Measurements from ENCODE around the gene TLE3.

The TLE3 gene

GRCh38 chr15:70082281-70082900 is 15.3 kb downstream of the TLE3 start:
- DNase-seq (ENCODE audit: low spot score), result no peak

- DNase-seq (ENCODE audit: low spot score), result peak; percentile 50
These were observed 16.1 kb downstream of the TLE3 start for GRCh38 chr15:70081612-70082011.

GRCh38 chr15:70080347-70080746 is 17.4 kb downstream of the TLE3 start:
- DNase-seq (ENCODE audit: low spot score), result no peak

- DNase-seq (ENCODE audit: low spot score), result no peak
These were observed 17.8 kb downstream of the TLE3 start for GRCh38 chr15:70079888-70080287.

DNA sequence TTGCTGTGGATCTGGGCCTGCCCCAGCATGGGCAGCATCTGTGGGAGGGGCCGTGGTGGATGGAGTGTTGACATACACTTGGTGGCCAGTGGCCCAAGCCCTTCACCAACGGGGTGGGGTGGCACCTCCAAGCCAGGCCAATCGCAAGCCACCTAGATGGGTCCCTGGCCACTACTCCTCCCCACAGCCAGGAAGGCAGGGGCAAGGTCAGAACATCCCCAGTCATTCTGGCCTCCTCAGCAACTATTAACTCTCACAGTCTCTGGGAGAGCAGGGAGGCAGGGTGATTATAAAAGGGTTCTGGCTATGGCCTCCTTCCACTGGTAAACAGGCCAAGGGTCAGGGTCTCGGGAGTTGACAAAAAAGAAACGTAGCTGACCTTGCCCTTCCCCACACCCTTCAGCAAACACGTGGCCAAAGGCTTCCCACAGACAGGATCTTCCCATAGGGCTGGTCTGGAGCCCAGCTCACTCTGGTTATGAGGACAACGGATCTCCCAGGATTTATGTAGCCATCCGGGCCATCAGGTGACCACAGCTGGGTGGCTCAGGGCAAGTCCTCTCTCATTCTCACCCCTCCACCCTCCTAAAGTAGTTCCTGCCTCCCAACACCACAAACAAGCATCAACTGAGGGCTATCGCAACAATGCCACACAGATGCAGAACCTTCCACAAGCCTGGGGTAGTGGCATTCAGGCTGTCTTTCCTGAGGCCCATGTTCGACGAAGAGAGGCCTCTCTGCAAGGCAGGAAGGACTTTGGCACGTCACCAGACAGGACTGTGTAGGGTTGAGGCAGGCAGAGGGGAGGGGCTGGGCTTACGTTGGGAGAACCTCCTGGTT is 18.9 kb downstream of the TLE3 start:
- no peak for DNase-seq (ENCODE audit: low spot score)

DNA sequence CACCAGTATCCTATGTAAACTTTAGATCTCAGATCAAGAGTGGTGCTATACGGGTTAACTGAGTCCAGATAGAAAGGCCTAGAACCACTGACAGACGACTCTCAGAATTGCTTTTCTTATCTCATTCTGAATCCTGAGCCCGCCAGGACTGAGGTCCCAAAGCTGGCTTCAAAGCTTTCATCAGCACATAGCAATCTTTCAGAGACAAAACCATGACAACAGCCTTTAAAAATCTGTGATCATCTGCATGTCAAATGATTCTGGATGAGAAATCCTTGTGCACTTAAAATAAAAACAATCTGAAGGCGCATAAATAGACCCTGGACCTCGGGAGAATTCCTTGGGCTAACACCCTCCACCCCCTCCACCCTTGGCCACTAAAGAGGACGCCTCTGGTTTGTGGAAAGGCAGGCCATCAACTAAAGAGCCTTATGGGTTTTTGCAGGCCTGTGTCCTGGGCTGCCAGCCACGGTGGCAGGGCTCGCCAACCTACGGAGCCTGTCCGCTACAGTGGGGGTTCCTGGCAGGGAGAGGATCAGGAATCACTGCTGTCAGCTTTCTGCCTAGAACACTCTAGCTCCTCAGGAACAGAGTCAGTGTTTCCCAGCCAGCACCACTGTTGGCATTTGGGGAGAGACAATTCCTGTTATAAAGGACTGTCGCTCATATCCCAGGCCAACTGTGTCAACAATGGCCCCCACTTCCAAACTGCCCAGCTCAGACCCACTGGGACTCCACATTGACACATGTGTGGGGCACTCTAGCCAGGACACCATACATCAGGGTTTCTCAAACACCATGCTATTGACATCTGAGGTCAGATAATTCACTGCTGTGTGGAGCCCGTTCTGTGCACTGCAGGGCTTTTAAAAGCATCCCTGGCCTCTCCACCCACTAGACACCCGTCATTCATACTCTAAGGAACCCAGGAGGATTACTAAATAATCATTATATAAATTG is 20.2 kb downstream of the TLE3 start:
- DNase-seq (ENCODE audit: low spot score), result no peak

GRCh38 chr15:70074380-70074779 is 23.3 kb downstream of the TLE3 start:
- DNase-seq (ENCODE audit: low spot score), result no peak

DNA sequence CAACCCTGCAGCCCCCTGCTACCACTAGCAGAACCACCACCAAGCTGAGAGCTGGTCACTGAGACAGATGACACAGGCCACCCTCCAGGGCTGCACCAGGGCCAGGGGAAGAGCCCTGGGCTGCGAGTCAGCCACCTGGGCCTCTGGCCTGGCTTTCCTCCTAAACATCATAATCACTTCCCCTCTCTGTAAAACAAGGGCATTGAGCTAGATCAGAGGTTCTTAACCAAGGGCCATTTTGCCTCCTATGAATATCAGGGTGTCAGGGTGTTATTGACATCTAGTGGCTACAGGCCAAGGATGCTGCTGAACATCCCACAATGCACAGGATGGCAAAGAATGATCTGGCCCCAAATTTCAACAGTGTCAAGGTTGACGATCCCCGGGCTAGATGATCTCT is 25.2 kb downstream of the TLE3 start:
- no peak for DNase-seq (ENCODE audit: low spot score)

- no peak for DNase-seq (ENCODE audit: low spot score)
These were observed 25.9 kb downstream of the TLE3 start for GRCh38 chr15:70071799-70072198.

DNA sequence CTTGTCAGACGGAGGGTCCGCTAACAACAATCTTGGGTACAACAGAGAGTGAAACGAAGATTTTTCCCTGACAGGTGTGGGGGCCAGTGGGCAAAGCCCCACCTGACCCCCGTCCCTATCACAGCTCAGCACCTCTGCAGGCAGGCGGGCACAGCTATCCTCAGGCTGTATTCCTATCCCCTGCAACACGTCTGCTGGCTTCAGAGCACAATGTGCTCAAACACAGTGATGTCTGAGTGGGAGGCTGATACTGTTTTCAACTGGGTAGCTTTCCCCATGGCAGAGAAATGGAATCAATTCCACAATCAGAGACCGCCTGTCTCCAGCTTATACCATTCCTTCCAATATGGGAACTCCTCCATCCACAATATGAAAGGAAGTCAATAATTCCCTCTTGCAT is 28.0 kb downstream of the TLE3 start:
- no peak for DNase-seq (ENCODE audit: low spot score)

- DNase-seq (ENCODE audit: low spot score), result no peak
These were observed 28.7 kb downstream of the TLE3 start for GRCh38 chr15:70068783-70069565.

- DNase-seq (ENCODE audit: low spot score), result no peak
These were observed 30.0 kb downstream of the TLE3 start for GRCh38 chr15:70067681-70068080.

- no peak for DNase-seq (ENCODE audit: low spot score)
These were observed 30.7 kb downstream of the TLE3 start for GRCh38 chr15:70067011-70067410.

GRCh38 chr15:70066447-70066846 is 31.3 kb downstream of the TLE3 start:
- no peak for DNase-seq (ENCODE audit: low spot score)

DNA sequence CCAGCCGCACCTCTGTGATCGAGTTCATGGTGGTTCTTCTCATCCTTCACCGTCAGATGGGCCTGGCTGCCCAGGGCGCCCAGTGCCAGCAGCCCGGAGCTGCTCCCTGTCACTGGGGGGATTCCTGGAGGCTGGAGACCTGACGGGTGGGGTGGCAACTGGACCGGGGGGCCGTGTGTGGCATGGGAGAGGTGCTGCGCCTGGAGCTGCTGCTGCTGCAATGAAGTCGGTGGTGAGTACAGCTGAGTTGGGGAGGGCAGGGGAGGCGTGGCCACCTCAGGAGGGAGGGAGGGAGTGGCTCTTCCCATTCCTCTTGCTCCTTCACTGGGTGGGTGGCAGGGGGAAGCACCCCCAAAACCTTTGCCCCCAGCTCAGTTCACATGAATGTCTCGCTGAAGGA is 31.7 kb downstream of the TLE3 start:
- no peak for DNase-seq (ENCODE audit: low spot score)

DNA sequence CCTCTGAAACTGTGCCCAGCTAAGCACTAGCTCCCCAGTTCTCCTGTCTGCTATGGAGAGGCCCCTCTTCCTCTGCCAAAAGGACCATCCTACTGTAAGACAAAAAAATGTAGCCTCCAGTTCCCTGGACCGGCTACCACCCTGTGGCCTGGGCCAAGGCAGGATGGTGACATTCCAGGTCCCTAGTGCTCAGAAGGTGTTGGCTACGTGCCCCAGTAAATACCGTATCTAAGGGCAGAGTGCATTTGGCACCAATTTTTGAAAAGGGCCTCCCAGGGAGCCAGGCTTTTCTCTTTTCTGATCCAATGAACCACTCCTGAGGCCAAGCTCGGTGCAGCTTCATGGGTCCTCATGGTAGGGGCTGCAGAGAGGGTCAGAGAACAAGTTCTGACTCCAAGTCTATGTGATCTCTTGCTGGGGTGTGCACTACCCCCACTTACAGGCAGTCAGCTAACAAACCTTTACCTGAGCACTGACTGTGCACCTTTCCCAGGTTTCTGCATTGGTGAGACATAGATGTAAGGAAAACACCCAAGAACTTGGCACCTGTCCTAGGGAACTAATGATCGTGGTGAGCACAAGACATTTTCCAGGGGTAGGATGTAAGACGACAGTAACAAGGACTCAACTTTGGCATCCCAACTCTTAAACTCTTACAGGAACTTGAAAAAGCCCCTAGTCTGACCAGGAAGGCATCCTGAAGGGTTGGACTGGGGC is 32.6 kb downstream of the TLE3 start:
- no peak for DNase-seq (ENCODE audit: low spot score)

DNA sequence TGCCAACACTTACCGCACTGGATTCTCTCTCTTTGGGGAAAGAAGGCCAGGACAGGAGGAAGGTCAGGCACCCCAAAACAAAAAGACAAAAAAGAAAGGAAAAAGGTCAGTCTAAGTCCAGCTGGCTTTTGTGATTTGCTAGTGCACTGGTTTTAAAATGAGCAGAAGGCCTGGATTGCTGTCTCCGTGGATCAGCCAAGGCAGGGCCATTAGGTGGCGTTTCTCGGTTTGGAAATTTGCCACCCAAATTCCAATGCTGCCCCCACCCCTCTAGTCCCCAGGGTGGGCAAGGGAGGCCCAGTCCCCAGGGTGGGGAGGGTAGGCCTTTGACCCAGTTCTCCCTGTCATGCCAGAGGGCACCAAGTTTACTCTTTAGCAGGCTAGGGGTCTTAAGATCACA is 33.3 kb downstream of the TLE3 start:
- DNase-seq (ENCODE audit: low spot score), result no peak

DNA sequence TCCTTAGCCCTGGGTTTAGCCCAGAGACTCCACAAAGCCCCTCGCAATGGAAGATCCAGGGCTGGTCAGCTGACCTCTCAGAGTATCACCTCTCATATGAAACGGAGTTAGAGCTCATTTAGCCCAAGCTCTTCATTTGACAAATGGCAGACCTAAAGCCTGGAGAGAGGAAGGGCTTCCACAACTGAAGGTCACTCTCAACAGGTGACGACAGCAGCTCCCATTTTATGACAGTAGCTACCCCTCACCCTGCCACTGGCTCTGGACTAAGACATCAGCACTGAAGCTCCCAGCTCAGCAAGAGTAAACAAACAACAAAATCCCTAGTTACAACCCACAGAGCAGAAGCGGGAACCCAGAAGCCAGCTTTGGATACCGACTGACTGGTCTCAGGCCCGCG is 33.7 kb downstream of the TLE3 start:
- DNase-seq (ENCODE audit: low spot score), result no peak

- no peak for DNase-seq (ENCODE audit: low spot score)
These were observed 34.3 kb downstream of the TLE3 start for GRCh38 chr15:70063261-70063925.

DNA sequence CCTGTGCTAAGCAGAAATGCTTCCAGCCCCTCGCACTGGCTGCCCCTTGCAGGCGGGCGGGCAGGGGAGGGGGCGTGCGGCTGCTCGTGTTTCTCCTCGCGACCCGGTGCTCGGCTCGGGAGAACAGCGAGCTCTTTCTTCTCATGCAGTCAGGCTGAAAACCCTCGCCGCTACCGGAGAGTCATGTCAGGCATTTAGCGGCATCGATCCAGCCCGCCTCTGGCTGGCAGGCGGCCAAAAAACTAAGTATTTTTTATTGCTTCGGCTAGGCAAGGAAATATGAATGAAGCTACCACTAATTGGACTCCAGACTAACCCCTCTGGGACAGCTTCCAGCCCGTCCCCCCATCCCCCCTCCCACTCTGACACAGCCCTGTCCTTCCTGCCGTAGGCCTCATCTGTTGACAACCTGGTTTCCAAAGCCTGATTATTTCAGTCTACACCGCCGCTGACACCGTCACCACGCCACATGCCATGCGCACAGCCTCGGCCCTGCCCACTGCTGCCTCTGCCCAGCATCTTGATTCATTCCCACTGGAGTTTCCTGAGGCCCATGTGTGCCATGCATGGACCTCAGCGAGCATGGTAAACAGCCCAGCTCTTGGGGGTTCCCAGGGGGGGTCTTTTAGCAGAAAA is 35.3 kb downstream of the TLE3 start:
- DNase-seq (ENCODE audit: low spot score), result peak; percentile 54
